K562 (cell line): ENCODE data around the gene TRAPPC2L. TPM values are rescaled to one million over a fixed set of nuclear protein-coding genes. Genes with fewer than 3 reads are reported as not detected.

ENCODE experiments used
- ARNT ChIP-seq, 2 experiments: fragments of 450-650 bp; IDR thresholded peaks; 2 replicates each; pipeline ENCODE4 v1.6.1; 2016; ENCODE audit warnings: mild to moderate bottlenecking in 1 of 2
- ETV5 ChIP-seq: sonication (generic); formaldehyde crosslinking; IDR thresholded peaks from 2 replicates; pipeline ENCODE4 v1.4.0; 2020; ENCODE audit warnings: low read depth, mild to moderate bottlenecking, missing genetic modification reagents
- GATAD2A ChIP-seq: fragments of 450-650 bp; IDR thresholded peaks from 2 replicates; pipeline ENCODE4 v1.6.1; 2017
- HCFC1 ChIP-seq: IDR thresholded peaks from 2 replicates; pipeline ENCODE4 v1.6.1; 2012; ENCODE audit warnings: low read depth, low read length, improper control_type of control experiment
- NCOA4 ChIP-seq: fragments of 450-650 bp; IDR thresholded peaks from 2 replicates; pipeline ENCODE4 v1.6.1; 2018; ENCODE audit warnings: mild to moderate bottlenecking; ENCODE audit not compliant: partially characterized antibody
- POLR2B ChIP-seq: fragments of 450-650 bp; IDR thresholded peaks from 2 replicates; pipeline ENCODE4 v1.6.1; 2018; ENCODE audit warnings: low read depth; ENCODE audit not compliant: partially characterized antibody
- POLR2G ChIP-seq: fragments of 200-400 bp; formaldehyde crosslinking; IDR thresholded peaks from 2 replicates; pipeline ENCODE4 v1.6.1; 2017; ENCODE audit warnings: low read depth, mild to moderate bottlenecking, antibody characterized with exemption, low read length, moderate library complexity
- SAFB ChIP-seq: fragments of 200-400 bp; formaldehyde crosslinking; IDR thresholded peaks from 2 replicates; pipeline ENCODE4 v1.6.1; 2017; ENCODE audit warnings: low read depth, low read length, borderline replicate concordance
- SIN3A ChIP-seq, 2 experiments: fragments of 150-350 bp in 1 of 2; IDR thresholded peaks; 2 replicates each; pipeline ENCODE4 v1.6.1; 2011 to 2016; ENCODE audit warnings: borderline replicate concordance in 2 of 2, low read depth in 2 of 2, low read length in 2 of 2, mild to moderate bottlenecking in 2 of 2, moderate library complexity in 2 of 2; ENCODE audit not compliant: control insufficient read depth in 1 of 2
- ZNF41 ChIP-seq: fragments of 250-450 bp; sonication (Bioruptor Pico); conservative IDR thresholded peaks from 2 replicates; pipeline ENCODE4 v1.4.0; 2020; ENCODE audit warnings: mild to moderate bottlenecking
- polyA plus RNA-seq, 8 experiments: library from polyadenylated mRNA; depleted of rRNA in 4 of 8; stranded (reverse) in 5 of 8; unstranded in 3 of 8; fragments of >200 nt; fragmentation: Nextera tagmentation in 2 of 8; fragmentation: Illumina TruSeq in 1 of 8; extraction: Ambion mirVana in 2 of 8; extraction: Trizol in 1 of 8; gene quantifications; 2 replicates each; pipeline versions ENCODE4 v1.2.1 to v1.2.3, GENCODE V29; 2011 to 2014; ENCODE audit warnings: inconsistent platforms in 1 of 8, missing spikeins in 1 of 8
- total RNA-seq, 7 experiments: library from RNA; depleted of rRNA in 6 of 7; stranded (reverse); fragments of >200 nt in 6 of 7; fragmentation: Illumina TruSeq in 2 of 7; extraction: Trizol in 2 of 7; gene quantifications; 2 replicates each; pipeline versions ENCODE4 v1.2.1 to v1.2.3, GENCODE V29; 2011 to 2021; ENCODE audit warnings: low replicate concordance in 1 of 7
- TF ChIP-seq, protein P1 (sequence below): sonication (generic); formaldehyde crosslinking; IDR thresholded peaks from 2 replicates; pipeline ENCODE4 v1.4.0; 2020; ENCODE audit warnings: mild to moderate bottlenecking, missing genetic modification reagents
- TF ChIP-seq, protein P2 (sequence below): fragments of 450-650 bp; IDR thresholded peaks from 2 replicates; pipeline ENCODE4 v1.6.1; 2016; ENCODE audit warnings: borderline replicate concordance
- TF ChIP-seq, protein P3 (sequence below): sonication (generic); formaldehyde crosslinking; IDR thresholded peaks from 2 replicates; pipeline ENCODE4 v1.8.1; 2023; ENCODE audit warnings: mild to moderate bottlenecking, missing genetic modification reagents
- TF ChIP-seq, protein P4 (sequence below): fragments of 450-650 bp; IDR thresholded peaks from 2 replicates; pipeline ENCODE4 v1.6.1; 2018; ENCODE audit not compliant: partially characterized antibody
- TF ChIP-seq, protein P5 (sequence below): fragments of 450-650 bp; IDR thresholded peaks from 2 replicates; pipeline ENCODE4 v1.6.1; 2017; ENCODE audit warnings: mild to moderate bottlenecking, moderate library complexity

TRAPPC2L gene
- total and polyA plus RNA-seq, 9 of the 15 experiments (the other 6 are each of a cell fraction or from before 2014, with no cell fraction given): 60.4 to 398 (median 97.5) TPM

DNA sequence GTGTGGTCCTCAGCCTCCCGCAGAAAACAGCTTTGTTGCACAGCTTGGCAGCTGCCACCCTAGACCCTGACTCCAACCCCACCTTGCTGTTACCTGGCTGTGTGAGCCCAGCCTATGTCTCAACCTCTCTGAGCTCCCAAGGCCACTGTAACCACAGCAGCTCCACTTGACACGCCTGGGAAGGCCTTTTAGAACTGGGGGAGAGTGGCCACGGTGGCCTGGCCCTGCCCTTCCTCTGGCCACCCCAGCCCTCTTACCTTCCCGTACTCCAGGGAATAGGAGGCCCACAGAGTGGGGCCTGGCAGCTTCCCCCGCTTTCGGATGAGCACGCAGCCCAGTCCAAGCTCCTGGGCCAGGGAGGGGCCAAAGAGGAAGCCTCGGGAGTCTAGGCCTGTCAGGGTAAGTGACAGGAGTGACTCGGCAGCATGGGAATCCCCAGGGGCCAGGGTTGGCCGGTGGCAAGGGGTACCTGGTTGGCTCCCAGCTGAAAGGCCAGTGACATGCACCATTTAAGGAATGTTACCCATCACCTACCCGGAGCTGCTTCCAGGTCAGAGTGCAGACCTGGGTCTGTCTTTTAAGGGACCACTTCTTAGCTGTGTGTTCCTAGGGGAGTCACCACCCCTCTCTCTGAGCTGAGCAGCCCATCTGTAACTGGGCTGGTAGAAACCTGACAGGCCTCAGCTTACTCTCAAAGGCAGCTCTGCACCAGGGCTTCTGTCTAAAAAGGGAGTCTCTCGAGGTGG, 46.6 kb upstream of the TRAPPC2L start (continued):
- TF ChIP-seq, protein P1, sequence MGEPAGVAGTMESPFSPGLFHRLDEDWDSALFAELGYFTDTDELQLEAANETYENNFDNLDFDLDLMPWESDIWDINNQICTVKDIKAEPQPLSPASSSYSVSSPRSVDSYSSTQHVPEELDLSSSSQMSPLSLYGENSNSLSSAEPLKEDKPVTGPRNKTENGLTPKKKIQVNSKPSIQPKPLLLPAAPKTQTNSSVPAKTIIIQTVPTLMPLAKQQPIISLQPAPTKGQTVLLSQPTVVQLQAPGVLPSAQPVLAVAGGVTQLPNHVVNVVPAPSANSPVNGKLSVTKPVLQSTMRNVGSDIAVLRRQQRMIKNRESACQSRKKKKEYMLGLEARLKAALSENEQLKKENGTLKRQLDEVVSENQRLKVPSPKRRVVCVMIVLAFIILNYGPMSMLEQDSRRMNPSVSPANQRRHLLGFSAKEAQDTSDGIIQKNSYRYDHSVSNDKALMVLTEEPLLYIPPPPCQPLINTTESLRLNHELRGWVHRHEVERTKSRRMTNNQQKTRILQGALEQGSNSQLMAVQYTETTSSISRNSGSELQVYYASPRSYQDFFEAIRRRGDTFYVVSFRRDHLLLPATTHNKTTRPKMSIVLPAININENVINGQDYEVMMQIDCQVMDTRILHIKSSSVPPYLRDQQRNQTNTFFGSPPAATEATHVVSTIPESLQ: no peak
- TF ChIP-seq POLR2G (peak; percentile 27), POLR2B (peak; percentile 12), SAFB (no peak), SIN3A (IDR thresholded peaks at IDR 0.05; ENCODE audit: borderline replicate concordance in 2 of 2, control insufficient read depth in 1 of 2, low read depth in 2 of 2, low read length in 2 of 2) (peak; percentile 70 to 90; a peak in 1 of 4 replicates), HCFC1 (peak; percentile 17; the same call in 1 of the 2 replicates), NCOA4 (no peak), ARNT (IDR thresholded peaks at IDR 0.05) (no peak), ETV5 (no peak), GATAD2A (no peak), ZNF41 (no peak)
- TF ChIP-seq, protein P2, sequence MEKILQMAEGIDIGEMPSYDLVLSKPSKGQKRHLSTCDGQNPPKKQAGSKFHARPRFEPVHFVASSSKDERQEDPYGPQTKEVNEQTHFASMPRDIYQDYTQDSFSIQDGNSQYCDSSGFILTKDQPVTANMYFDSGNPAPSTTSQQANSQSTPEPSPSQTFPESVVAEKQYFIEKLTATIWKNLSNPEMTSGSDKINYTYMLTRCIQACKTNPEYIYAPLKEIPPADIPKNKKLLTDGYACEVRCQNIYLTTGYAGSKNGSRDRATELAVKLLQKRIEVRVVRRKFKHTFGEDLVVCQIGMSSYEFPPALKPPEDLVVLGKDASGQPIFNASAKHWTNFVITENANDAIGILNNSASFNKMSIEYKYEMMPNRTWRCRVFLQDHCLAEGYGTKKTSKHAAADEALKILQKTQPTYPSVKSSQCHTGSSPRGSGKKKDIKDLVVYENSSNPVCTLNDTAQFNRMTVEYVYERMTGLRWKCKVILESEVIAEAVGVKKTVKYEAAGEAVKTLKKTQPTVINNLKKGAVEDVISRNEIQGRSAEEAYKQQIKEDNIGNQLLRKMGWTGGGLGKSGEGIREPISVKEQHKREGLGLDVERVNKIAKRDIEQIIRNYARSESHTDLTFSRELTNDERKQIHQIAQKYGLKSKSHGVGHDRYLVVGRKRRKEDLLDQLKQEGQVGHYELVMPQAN: peak; percentile 72
- TF ChIP-seq, protein P3, sequence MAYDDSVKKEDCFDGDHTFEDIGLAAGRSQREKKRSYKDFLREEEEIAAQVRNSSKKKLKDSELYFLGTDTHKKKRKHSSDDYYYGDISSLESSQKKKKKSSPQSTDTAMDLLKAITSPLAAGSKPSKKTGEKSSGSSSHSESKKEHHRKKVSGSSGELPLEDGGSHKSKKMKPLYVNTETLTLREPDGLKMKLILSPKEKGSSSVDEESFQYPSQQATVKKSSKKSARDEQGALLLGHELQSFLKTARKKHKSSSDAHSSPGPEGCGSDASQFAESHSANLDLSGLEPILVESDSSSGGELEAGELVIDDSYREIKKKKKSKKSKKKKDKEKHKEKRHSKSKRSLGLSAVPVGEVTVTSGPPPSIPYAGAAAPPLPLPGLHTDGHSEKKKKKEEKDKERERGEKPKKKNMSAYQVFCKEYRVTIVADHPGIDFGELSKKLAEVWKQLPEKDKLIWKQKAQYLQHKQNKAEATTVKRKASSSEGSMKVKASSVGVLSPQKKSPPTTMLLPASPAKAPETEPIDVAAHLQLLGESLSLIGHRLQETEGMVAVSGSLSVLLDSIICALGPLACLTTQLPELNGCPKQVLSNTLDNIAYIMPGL (CRISPR knock-in tag): no peak
- TF ChIP-seq, protein P4, sequence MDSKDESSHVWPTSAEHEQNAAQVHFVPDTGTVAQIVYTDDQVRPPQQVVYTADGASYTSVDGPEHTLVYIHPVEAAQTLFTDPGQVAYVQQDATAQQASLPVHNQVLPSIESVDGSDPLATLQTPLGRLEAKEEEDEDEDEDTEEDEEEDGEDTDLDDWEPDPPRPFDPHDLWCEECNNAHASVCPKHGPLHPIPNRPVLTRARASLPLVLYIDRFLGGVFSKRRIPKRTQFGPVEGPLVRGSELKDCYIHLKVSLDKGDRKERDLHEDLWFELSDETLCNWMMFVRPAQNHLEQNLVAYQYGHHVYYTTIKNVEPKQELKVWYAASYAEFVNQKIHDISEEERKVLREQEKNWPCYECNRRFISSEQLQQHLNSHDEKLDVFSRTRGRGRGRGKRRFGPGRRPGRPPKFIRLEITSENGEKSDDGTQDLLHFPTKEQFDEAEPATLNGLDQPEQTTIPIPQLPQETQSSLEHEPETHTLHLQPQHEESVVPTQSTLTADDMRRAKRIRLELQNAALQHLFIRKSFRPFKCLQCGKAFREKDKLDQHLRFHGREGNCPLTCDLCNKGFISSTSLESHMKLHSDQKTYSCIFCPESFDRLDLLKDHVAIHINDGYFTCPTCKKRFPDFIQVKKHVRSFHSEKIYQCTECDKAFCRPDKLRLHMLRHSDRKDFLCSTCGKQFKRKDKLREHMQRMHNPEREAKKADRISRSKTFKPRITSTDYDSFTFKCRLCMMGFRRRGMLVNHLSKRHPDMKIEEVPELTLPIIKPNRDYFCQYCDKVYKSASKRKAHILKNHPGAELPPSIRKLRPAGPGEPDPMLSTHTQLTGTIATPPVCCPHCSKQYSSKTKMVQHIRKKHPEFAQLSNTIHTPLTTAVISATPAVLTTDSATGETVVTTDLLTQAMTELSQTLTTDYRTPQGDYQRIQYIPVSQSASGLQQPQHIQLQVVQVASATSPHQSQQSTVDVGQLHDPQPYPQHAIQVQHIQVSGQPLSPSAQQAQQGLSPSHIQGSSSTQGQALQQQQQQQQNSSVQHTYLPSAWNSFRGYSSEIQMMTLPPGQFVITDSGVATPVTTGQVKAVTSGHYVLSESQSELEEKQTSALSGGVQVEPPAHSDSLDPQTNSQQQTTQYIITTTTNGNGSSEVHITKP: peak; percentile 72
- TF ChIP-seq, protein P5, sequence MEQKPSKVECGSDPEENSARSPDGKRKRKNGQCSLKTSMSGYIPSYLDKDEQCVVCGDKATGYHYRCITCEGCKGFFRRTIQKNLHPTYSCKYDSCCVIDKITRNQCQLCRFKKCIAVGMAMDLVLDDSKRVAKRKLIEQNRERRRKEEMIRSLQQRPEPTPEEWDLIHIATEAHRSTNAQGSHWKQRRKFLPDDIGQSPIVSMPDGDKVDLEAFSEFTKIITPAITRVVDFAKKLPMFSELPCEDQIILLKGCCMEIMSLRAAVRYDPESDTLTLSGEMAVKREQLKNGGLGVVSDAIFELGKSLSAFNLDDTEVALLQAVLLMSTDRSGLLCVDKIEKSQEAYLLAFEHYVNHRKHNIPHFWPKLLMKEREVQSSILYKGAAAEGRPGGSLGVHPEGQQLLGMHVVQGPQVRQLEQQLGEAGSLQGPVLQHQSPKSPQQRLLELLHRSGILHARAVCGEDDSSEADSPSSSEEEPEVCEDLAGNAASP: no peak
